GM12892 (cell line): ENCODE data around the gene PARG.
"Not testable (repeated sequence)": the region's sequence is repeated elsewhere in the genome, so short reads cannot be mapped to it uniquely, and the experiment has no call there.

Source experiments
- DNase-seq: peaks from one replicate; pipeline ENCODE4 v3.0.0; 2011; ENCODE audit not compliant: insufficient read length
- FAIRE-seq: peaks from 2 replicates; lab custom pipeline; 2011; peaks lifted over from hg19 to GRCh38; lab: Jason Lieb, UNC
- POLR2A ChIP-seq: IDR thresholded peaks from 2 replicates; pipeline ENCODE4 v1.6.1; 2011; ENCODE audit warnings: low read depth, low read length, control low read depth
- POLR2AphosphoS5 ChIP-seq: IDR thresholded peaks from 2 replicates; pipeline ENCODE4 v1.6.1; 2011; ENCODE audit warnings: low read depth, low read length, control low read depth
- TAF1 ChIP-seq: IDR thresholded peaks from 2 replicates; pipeline ENCODE4 v1.6.1; 2011; ENCODE audit warnings: low read depth, mild to moderate bottlenecking, control low read depth, low read length, borderline replicate concordance

The PARG gene

GRCh38 chr10:49844775-49845595, 96.8 kb downstream of the PARG start:
- DNase-seq: no peak
- no peak for TF ChIP-seq POLR2A
- TF ChIP-seq TAF1: no peak
- TF ChIP-seq POLR2AphosphoS5: no peak
- no peak for FAIRE-seq

GRCh38 chr10:49842333-49842628, 99.5 kb downstream of the PARG start:
- not testable (repeated sequence) for FAIRE-seq, DNase-seq

- DNase-seq (no peak), FAIRE-seq (no peak)
- TF ChIP-seq TAF1 (no peak), POLR2A (no peak), POLR2AphosphoS5 (no peak)
These were observed 100.1 kb downstream of the PARG start for GRCh38 chr10:49841615-49842332.

GRCh38 chr10:49837685-49838084, 104.1 kb downstream of the PARG start:
- TF ChIP-seq TAF1 (no peak), POLR2AphosphoS5 (no peak)
- FAIRE-seq (no peak), DNase-seq (no peak)

GRCh38 chr10:49837051-49837478, 104.8 kb downstream of the PARG start:
- TF ChIP-seq POLR2A (no peak), POLR2AphosphoS5 (no peak), TAF1 (no peak)
- no peak for DNase-seq
- no peak for FAIRE-seq

GRCh38 chr10:49834976-49835375, 106.9 kb downstream of the PARG start:
- FAIRE-seq (no peak), DNase-seq (no peak)
- TF ChIP-seq TAF1 (no peak), POLR2A (no peak), POLR2AphosphoS5 (no peak)

- no peak for DNase-seq
- FAIRE-seq: no peak
- TF ChIP-seq POLR2AphosphoS5 (no peak), POLR2A (no peak), TAF1 (no peak)
These were observed 107.6 kb downstream of the PARG start for GRCh38 chr10:49834201-49834600.

GRCh38 chr10:49833168-49833567, 108.7 kb downstream of the PARG start:
- no peak for FAIRE-seq
- TF ChIP-seq TAF1: no peak
- TF ChIP-seq POLR2AphosphoS5: no peak
- TF ChIP-seq POLR2A: no peak
- DNase-seq: no peak

- FAIRE-seq (no peak), DNase-seq (no peak)
- TF ChIP-seq TAF1: no peak
These were observed 110.3 kb downstream of the PARG start for GRCh38 chr10:49831352-49832035.

- FAIRE-seq (no peak), DNase-seq (no peak)
- TF ChIP-seq TAF1 (no peak), POLR2A (no peak), POLR2AphosphoS5 (no peak)
These were observed 111.0 kb downstream of the PARG start for GRCh38 chr10:49830846-49831245.

GRCh38 chr10:49830016-49830415, 111.8 kb downstream of the PARG start:
- FAIRE-seq (no peak), DNase-seq (no peak)
- TF ChIP-seq POLR2AphosphoS5 (no peak), TAF1 (no peak), POLR2A (no peak)

- no peak for TF ChIP-seq POLR2AphosphoS5
- no peak for TF ChIP-seq POLR2A
- TF ChIP-seq TAF1: no peak
These were observed 114.5 kb downstream of the PARG start for GRCh38 chr10:49827297-49827696.

More at GRCh38 chr10:49827297-49827696, 114.5 kb downstream of the PARG start:
- DNase-seq: no peak
- no peak for FAIRE-seq
